Measurements from ENCODE around the gene KCNK16. TPM values are rescaled to one million over a fixed set of nuclear protein-coding genes. Genes with fewer than 3 reads are reported as not detected.

The KCNK16 gene
- polyA plus RNA-seq, 3 donors = not detected

- peaks cover 0 to 2% (median 0%) of the 10 kb centered on the region in 7 donors for H3K9me3 Mint-ChIP-seq
- H3K9ac ChIP-seq (ENCODE audit: insufficient read depth, low read length, poor library complexity, severe bottlenecking) = no peak overlapping the region
- no peak overlapping the region for H3K4me2 ChIP-seq (replicated peaks; ENCODE audit: extremely low read depth, low read length, poor library complexity, severe bottlenecking)
- WGBS (ENCODE audit: insufficient coverage) = 60% methylated on average over 1 of the region's 1 CpG
- H3K36me3 ChIP-seq (replicated peaks in 1 of 2; ENCODE audit: control insufficient read depth in 1 of 2, insufficient read depth in 2 of 2, low read length in 2 of 2) = no peaks in the 10 kb centered on the region
- H4K20me1 ChIP-seq (ENCODE audit: insufficient read depth, low read length) = no peaks in the 10 kb centered on the region
- no peak for TF ChIP-seq CTCF (IDR thresholded peaks at IDR 0.05)
- no peak for DNase-seq
- no peaks in the 10 kb centered on the region for H3K79me2 ChIP-seq (ENCODE audit: insufficient read depth, low read length)
- H3K27ac Mint-ChIP-seq = no peak overlapping the region
- H3K4me1 Mint-ChIP-seq = no peaks in the 10 kb centered on the region
- no peak overlapping the region for H3K27ac ChIP-seq (ENCODE audit: low read depth in 1 of 2, low read length in 2 of 2)
- H3K27me3 ChIP-seq (ENCODE audit: control insufficient read depth in 2 of 2, insufficient read depth in 2 of 2, low read length in 2 of 2) = no peaks in the 10 kb centered on the region
- H3K4me3 Mint-ChIP-seq = no peak overlapping the region
- no peaks in the 10 kb centered on the region for H3K36me3 Mint-ChIP-seq
- no peak overlapping the region for H3K4me3 ChIP-seq (replicated peaks in 1 of 3; ENCODE audit: low read depth in 2 of 3, low read length in 3 of 3)
- intact Hi-C loops (cut with micrococcal nuclease) = no loop called here
- H3K9me3 ChIP-seq (replicated peaks in 1 of 2; ENCODE audit: control insufficient read depth in 1 of 2, insufficient read depth in 1 of 2, low read length in 2 of 2) = no peaks in the 10 kb centered on the region
- H2AFZ ChIP-seq (ENCODE audit: insufficient read depth, low read depth, low read length, poor library complexity, severe bottlenecking) = no peak overlapping the region
- H3K27me3 Mint-ChIP-seq (ENCODE audit: low read depth in 3 of 3) = peaks cover 2 to 4% (median 2%) of the 10 kb centered on the region in 3 donors
- no peaks in the 10 kb centered on the region for H3K4me1 ChIP-seq (ENCODE audit: control insufficient read depth in 1 of 2, insufficient read depth in 2 of 2, low read length in 2 of 2)
These were observed 47.5 kb upstream of the KCNK16 start for GRCh38 chr6:39369987-39370386.

GRCh38 chr6:39367700-39368099 is 45.2 kb upstream of the KCNK16 start:
- Mint-ChIP-seq H3K27me3 (ENCODE audit: low read depth in 3 of 3) (peaks cover 2 to 5% (median 4%) of the 10 kb centered on the region in 3 donors), H3K4me3 (no peak overlapping the region), H3K9me3 (peaks cover 0 to 2% (median 0%) of the 10 kb centered on the region in 7 donors), H3K27ac (peak overlapping the region in 1 of 7 donors; percentile 46), H3K36me3 (no peaks in the 10 kb centered on the region), H3K4me1 (no peaks in the 10 kb centered on the region)
- Histone ChIP-seq H3K79me2 (ENCODE audit: insufficient read depth, low read length) (no peaks in the 10 kb centered on the region), H3K4me3 (replicated peaks in 1 of 3; ENCODE audit: low read depth in 2 of 3, low read length in 3 of 3) (no peak overlapping the region), H3K36me3 (replicated peaks in 1 of 2; ENCODE audit: control insufficient read depth in 1 of 2, insufficient read depth in 2 of 2, low read length in 2 of 2) (no peaks in the 10 kb centered on the region), H3K27ac (ENCODE audit: low read depth in 1 of 2, low read length in 2 of 2) (no peak overlapping the region), H2AFZ (ENCODE audit: insufficient read depth, low read depth, low read length, poor library complexity, severe bottlenecking) (no peak overlapping the region), H3K4me2 (replicated peaks; ENCODE audit: extremely low read depth, low read length, poor library complexity, severe bottlenecking) (no peak overlapping the region), H3K27me3 (ENCODE audit: control insufficient read depth in 2 of 2, insufficient read depth in 2 of 2, low read length in 2 of 2) (no peaks in the 10 kb centered on the region), H3K9me3 (replicated peaks in 1 of 2; ENCODE audit: control insufficient read depth in 1 of 2, insufficient read depth in 1 of 2, low read length in 2 of 2) (no peaks in the 10 kb centered on the region), H3K9ac (ENCODE audit: insufficient read depth, low read length, poor library complexity, severe bottlenecking) (no peak overlapping the region), H4K20me1 (ENCODE audit: insufficient read depth, low read length) (no peaks in the 10 kb centered on the region), H3K4me1 (ENCODE audit: control insufficient read depth in 1 of 2, insufficient read depth in 2 of 2, low read length in 2 of 2) (no peaks in the 10 kb centered on the region)
- WGBS (ENCODE audit: insufficient coverage) = 40% methylated on average over 1 of the region's 3 CpGs
- no peak for DNase-seq
- intact Hi-C loops (cut with micrococcal nuclease) = no loop called here
- TF ChIP-seq CTCF (IDR thresholded peaks at IDR 0.05) = no peak
